NCI-H2171 (cell line): Measurements from ENCODE around the gene CDC37L1.

Experiments used
- DNase-seq: peaks from one replicate; lab custom pipeline; 2025; lab: John Stamatoyannopoulos, UW

Gene CDC37L1

DNA sequence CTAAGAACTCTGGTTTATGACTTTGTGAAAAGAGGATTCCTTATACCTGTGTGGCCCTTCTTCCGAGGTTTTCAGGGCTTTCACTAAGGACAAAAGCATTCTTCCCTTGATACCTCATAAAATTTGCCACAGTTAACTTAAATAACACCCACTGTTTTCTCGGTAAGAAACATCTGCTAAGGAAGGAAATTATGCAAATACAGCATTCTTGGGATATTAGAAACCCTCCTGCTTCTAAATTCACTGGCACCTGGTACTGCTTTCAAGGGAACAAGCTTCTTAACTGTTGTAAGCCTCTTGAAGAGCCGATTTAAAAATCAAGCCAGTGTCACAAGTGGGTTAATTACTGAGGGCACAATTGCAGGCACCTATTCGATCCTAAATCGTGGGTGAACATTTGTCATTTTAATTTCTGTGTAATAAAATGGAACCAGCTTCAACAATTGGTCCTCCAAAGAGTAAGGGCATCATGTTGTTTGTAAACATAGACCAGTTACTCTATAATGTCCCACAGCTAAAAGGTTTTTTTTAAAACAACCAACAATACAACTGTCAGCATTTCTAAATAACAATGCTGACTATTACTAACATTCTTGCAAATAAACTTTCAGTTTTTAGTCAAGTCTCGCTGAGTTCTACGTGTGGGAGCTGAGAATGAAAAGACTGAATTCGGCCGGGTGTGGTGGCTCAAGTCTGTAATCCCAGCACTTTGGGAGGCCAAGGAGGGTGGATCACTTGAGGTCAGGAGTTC lies 35.1 kb downstream of the CDC37L1 start:
- DNase-seq: no peak

DNA sequence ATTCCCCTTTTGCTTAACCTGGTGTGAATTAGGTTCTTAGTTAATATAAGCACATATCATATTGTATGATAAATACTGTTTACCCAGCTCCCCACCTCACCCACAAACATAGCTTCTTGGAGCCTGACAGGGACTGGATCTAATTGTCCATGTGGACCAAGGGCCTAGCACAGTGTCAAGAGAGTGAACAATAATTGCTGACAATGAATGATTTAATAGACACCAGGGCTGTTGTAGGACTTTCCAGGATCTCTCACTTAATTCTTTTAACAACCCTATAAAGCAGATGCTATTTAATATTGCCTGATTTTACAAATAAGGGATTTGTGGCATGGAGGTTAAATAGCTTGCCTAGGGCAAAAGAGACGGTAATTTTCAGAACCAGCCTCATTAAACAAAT lies 36.8 kb downstream of the CDC37L1 start:
- no peak for DNase-seq

DNA sequence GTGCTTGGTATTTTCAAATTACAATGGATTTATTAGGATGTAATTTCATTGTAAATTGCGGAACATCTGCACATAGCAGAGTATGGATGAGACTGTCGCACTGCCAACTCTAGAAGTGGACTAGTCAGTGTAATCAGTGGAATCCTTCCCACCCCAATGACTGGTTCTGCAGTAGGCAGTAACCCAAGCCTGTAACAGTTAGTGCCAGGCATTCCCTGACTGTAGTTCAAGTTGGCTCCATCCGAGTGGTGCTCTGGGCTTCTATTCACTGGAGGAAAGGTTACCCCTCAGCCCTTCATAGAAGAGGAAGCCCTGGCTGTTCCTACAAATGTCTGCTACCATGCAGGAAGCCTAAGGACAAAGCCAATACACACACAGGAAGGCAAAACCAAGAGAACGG lies 38.4 kb downstream of the CDC37L1 start:
- no peak for DNase-seq

DNA sequence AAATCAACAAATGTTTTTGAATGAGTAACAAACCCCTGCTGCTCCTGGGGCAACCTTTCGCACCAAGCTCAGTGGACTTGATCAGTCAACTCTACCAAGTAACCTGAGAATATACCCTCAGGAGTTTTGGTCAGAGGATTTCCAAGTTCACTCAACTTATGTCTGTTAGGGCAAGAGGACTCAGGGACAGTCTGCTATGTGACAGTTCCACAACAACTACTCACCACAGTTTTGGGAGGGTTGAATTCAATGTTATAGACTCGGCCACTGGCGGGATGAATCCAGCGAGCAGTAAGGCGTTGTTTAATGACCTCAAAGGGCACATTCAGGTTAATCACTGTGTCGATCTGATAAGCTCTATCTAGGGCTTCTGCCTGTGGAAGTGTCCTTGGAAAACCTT lies 39.5 kb downstream of the CDC37L1 start:
- DNase-seq: no peak

DNA sequence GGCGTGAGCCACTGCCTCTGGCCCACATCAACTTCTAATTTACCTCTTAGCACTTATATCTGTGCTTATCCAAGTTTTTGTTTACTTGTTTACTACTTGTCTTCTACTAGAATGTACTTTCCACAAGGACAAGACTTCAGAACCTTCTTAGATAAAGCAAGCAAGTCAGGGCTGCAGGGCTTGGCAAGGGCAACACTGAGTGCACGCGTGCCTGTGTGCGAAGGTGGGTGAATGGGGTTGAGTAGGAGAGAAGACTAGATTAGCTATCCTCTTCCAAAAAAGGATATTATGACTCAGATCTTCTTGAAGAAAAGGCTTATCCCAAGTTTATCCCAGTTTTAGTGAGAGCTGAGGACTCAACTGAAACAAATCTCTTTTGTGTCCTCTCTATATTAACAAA lies 42.4 kb downstream of the CDC37L1 start:
- DNase-seq: no peak

DNA sequence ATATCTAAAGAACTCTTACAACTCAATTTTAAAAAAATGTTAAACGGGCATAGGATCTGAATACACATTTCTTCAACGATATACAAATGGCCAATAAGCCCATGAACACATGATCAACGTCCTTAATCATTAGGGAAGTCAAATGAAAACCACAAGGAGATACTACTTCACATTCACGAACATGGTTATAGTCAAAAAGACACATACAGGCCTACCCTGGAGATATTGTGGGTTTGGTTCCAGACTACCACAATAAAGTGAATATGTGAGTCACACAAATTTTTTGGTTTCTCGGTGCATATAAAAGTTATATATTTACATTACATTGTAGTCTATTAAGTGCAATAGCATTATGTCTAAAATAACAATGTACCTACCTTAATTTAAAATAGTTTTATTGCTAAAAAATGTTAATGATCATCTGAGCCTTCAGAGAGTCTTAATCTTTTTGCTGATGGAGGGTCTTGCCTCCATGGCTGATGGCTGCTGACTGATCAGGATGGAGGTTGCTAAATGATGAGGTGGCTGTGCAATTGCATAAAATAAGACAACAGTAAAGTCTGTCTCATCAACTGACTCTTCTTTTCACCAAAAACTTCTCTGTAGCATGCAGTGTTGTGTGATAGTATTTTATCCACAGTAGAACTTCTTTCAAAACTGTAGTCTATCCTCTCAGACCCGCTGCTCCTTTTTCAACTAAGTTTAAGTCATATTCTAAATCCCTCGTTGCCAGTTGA lies 46.5 kb downstream of the CDC37L1 start:
- no peak for DNase-seq

DNA sequence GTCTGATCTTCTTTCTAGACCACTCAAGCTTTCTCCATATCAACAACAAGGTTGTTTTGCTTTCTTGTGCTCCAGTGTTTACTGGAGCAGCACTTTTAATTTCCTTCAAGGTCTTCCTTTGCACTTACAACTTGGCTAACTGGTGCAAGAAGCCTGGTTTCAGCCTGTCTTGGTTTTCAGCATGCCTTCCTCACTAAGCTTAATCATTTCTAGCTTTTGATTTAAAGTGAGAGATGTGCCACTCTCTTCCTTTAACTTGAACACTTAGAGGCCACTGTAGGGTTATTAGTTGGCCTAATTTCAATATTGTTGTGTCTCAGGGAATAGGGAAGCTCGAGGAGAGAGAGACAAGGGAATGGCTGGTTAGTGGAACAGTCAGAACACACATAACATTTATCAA lies 48.2 kb downstream of the CDC37L1 start:
- no peak for DNase-seq

DNA sequence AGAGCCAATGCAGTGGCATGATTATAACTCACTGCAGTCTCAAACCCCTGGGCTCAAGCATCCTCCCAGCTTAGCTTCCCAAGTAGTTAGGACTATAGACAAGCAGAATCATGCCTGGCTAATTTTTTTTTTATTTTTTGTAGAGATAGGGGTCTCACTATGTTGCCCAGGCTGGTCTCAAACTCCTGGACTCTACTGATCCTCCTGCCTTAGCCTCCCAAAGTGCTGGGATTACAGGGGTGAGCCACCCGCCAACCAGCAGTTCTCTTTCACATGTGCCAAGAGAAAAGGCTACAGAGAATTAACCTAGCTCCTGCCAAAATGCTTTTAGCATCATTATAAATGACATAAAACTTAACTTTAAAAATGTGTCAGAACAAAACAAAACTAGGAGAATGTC lies 53.5 kb downstream of the CDC37L1 start:
- DNase-seq: no peak

DNA sequence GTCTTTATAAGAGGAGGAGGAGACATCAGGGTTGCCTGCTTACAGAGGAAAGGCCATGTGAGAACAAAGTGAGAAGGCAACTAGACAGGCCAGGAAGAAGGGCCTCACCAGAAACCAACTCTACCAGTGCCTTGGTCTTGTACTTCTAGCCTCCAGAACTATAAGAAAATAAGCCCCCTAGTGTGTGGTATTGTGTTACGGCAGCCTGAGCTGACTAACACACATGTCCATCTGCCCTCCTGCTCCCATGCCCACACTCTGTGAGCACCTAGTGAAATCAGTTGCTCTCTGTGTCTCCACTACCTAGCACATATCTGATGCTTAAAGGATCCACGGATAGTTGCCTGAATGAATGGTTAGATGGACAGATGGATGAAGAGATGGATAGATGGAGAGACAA lies 54.8 kb downstream of the CDC37L1 start:
- DNase-seq: no peak

DNA sequence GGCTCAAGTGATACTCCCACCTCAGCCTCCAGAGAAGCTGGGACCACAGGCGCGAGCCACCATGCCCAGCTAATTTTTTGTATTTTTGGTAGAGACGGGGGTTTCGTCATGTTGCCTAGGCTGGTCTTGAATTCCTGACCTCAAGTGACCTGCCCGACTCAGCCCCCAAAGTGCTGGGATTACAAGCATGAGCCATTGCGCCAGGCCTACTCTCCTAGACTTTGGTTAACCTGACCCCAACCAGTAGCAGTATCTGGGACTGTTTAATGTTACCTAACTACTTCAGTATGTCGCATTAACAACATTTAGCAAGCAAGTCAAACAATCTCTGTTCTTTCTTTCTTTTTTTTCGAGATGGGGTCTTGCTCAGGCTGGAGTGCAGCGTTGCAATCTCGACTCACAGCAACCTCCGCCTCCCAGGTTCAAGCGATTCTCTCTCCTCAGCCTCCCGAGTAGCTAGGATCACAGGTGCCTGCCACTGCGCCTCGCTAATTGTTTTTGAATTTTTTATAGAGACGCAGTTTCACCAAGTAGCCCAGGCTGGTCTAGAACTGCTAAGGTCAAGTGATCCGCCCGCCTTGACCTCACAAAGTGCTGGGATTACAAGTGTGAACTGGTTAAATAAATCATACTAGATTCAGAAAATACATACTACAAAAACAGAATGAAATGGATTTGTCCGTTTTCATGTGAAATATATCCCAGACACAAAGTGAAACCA lies 59.7 kb downstream of the CDC37L1 start:
- DNase-seq: no peak

DNA sequence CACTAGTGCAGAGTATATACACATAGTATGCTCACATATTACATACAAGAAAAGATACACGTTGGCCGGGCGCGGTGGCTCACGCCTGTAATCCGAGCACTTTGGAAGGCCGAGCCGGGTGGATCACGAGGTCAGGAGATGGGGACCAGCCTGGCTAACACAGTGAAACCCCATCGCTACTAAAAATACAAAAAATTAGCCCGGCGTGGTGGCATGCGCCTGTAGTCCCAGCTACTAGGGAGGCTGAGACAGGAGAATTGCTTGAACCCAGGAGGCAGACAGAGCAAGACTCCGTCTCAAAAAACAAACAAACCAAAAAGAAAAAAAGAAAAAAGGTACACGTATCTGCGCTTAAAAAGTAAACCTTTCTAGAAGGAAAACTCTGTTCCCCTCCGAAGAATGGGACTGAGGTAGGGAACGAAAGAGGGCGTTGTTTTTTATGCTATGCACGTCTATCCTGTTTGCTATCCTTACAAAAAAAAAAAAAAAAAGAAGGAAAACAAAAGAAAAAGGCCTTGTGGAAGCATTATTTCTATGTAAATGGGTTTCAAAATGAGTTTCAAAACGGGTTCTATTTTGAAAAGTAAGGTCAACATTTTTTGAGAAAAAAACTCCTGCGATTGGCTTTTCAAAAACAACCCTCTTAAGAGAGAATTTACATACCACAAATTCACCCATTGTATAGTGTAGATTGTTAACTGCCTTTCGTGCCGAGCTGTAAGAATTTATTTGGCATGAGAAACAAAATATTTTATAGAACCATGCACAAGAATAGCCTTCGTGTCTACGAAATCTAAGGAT lies 60.4 kb downstream of the CDC37L1 start:
- DNase-seq: no peak

DNA sequence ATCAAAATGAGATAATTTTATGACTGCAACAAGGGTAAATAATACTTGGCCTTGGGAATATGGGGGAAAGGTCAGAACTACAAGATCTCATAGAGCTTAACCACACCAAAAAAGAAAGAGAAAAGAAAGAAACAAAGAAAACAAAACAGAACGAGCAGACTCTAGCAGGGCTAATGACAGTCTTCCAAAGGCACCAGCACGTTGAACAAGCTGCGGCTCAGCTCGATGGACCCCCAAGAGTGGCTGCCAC lies 60.9 kb downstream of the CDC37L1 start:
- DNase-seq: no peak

DNA sequence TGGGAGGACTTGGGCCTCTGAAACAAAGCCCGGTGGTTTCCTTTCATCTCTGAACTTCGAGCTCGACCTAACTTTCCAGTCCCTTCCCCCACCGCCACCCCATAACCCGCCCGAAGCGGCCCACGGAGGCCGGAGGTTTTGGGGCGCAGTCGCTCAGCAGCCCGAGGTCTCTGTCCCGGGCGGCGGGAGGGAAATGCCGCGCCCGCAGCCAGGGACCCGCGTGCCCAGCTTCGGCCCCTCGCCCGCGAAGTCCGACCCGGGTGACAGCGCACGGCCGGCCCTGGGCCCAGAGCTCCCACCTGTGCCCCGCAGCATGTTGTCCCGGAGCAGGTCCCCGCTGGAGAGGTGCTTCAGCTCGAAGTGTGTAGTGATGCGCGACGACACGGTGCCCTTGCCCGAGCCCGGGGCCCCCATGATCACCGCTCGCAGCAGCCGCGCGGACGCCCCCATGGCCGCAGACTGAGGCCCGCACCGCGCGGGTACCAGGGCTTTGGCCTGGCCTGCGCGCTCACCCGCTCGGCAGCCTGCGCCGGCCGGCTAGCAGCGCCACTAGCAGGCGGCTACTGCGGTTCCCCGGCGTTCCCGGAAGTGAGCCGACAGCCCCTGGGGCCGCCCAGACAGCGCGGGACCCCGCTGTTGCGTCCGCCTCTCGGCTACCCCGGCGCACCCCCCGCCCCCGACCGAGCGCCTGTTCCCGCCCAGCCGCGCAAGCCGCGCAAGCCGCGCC lies 61.4 kb downstream of the CDC37L1 start, which contains the start of gene AK3:
AK3 (minus strand) TSS at position 565 of the 727 bp plus-strand sequence; CDS start at position 450, 115 bp downstream.
- DNase-seq: peak; percentile 93

DNA sequence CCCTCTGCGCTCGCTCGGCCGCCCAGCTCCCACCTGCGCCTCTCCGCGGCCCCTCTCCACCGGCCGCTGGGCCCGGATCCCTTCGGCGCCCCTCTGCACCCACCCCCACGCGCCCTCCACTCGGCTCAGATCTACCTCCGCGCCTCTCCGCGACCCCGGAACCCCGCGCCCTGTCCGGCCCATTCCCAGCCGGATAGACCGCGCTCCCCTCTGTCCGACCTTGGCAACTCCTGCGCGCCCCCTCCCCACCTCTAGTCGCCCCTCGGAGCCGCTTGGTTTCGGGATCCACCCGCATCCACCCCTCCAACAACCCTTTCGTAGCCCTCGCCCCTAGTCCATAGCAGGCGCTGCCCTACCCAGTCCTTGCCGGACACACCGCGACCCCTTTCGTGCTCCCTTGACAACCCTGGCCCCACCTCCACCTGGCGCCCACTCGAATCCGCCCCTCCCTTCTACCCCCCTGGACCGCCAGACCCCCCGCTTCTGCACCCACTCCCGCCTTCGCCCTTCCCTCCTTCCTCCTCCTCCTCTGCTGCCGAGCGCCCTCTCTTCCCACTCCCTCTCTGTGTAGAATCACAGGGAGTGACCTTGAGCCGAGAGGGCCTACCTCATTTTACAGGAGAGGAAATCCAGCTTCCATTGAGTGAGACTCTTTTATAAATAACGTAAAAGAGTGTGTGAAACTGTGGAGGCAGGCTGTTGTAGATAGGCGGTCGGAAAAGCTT lies 62.2 kb downstream of the CDC37L1 start:
- peak; percentile 23 for DNase-seq

DNA sequence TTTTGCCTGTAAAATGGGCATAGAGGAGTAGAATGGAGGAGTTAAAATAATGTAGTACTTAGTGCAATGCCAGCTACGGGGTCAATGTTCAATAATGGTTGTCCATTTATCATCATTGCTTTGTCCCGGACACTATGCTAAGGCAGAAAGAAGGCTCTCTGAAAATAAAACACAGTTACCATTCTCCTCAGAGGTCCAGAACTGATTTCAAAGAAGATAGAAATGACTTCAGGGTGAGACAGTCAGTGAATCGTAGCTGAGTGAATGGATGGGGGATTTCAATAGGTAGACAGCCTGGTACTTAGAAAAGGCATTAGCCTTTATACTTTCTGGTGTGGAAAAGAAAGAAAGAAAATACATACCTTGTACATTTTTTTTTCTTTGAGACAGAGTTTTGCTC lies 62.9 kb downstream of the CDC37L1 start:
- DNase-seq: no peak

DNA sequence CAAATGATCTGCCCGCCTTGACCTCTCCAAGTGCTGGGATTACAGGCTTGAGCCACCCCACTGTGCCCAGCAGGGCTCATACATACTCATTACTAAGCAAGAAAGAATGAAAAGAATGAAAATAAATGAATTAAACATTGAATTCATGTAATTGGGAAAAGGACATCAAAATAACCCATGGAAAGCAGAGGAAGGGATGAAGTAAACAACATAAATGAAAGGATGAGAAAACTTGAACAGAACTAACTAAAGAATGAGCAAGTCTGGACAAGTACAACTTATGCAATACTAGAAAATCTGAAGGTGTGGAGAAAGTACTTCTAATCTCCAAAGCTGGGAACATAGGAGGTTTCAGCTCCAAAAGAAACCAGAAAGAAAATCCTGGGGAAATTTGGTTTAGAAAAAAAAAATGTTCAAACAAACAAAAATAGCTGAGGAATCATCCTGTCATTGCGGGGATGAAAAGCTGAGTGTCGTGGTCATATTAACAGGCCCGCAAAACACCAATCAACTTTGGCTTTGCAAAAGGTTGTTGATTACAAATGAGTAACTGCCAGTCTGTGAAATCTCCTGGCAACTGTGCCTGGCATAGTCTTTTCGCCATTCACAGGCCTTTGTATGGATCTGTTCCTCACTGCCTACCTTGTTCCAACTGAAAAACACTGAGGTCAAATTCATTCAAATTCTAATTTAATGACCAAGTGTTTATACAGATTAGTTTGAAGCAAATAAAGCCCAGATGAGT lies 63.9 kb downstream of the CDC37L1 start:
- DNase-seq: no peak

DNA sequence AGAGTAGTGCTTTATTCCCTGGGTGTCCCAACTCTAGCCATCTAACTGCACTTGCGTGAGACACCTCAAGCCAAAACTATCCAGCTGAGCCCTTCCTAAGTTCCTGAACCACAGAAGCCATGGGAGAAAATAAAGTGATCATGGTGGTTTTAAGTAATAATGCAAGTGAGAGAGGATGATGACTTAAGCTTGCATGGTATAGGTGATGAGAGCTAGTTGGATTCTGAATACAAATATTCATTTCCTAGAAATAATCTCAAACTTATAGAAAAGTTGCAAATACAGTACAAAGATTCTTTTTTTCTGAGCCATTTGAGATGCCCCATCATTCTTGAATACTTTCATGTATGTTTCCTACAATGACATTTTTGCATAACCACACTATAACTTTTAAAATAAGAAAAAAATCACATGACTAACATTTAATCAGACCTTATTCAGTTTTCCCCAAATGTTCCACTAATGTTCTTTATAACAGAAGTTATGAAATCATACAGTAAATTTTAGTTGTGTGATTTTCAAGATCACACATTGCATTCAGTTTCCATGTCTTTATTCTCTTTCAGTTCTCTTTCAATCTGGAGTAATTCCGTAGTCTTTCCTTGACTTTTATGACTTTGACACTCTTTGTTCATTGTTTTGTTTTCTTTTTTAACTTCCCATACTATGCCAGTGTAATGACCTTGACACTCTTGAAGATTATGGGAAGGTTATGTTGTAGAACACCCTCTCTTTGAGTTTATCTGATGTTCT lies 67.1 kb downstream of the CDC37L1 start:
- no peak for DNase-seq

DNA sequence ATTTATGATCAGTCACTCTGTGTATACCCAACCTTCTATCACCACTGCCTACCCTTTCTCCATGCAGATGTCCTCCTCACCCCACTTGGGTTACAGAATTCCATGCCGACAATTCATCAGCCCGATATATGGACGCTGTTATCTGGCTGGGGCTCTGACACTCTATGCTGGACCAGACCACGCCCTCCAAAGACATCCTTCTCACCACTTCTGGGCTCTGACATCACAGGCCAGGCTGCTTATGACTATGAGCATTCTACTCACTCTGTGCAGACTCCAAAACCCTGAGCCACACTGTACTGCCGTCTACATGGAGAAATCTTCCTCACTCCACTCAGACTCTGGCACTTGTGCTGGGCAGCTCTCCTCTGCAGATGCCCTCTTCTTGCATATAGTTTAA lies 69.2 kb downstream of the CDC37L1 start:
- DNase-seq: no peak

DNA sequence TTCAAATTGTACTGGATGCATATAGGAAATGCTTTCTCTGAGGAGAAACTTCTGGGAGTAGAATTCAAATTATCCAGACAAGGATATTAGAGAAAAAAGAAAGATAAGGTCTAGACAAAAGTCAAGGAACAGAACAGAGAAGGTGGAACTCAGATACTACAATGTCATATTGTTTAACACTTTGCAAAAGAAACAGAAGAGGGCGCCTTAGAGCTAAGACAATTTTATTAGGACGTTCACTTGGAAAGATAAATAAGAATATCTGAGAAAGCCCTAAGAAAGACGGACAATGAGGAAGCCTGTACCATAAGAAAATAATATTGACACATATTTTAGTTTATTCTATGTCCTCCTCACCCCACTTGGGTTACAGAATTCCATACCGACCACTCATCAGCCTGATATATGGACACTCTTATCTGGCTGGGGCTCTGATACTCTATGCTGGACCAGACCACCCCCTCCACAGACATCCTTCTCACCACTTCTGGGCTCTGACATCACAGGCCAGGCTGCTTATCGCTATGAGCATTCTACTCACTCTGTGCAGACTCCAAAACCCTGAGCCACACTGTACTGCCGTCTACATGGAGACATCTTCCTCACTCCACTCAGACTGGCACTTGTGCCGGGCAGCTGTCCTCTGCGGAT lies 70.8 kb downstream of the CDC37L1 start:
- DNase-seq: peak; percentile 34
